H9 (cell line): ENCODE results near the gene CSNK1G1. TPM values are rescaled to one million over a fixed set of nuclear protein-coding genes. Genes with fewer than 3 reads are reported as not detected.

Experiments used
- DNase-seq: peaks from one replicate; pipeline ENCODE4 v3.0.0-alpha.2; 2017
- H2AFZ ChIP-seq: one replicate; pipeline ENCODE4 v1.6.1; 2013; ENCODE audit warnings: mild to moderate bottlenecking, low read length, control low read depth, moderate library complexity
- H2AK5ac ChIP-seq: 2 replicates; pipeline ENCODE4 v1.6.1; 2013; ENCODE audit warnings: low read length, control low read depth, mixed read lengths; ENCODE audit not compliant: insufficient read length
- H2BK120ac ChIP-seq: one replicate; pipeline ENCODE4 v1.6.1; 2013; ENCODE audit warnings: low read depth, mild to moderate bottlenecking, low read length, control low read depth, inconsistent platforms; ENCODE audit not compliant: poor library complexity, severe bottlenecking
- H2BK12ac ChIP-seq: 2 replicates; pipeline ENCODE4 v1.6.1; 2013; ENCODE audit warnings: low read length, control low read depth, mixed read lengths, low read depth; ENCODE audit not compliant: insufficient read length
- H2BK15ac ChIP-seq: 2 replicates; pipeline ENCODE4 v1.6.1; 2013; ENCODE audit warnings: low read depth, low read length, control low read depth
- H2BK20ac ChIP-seq: one replicate; pipeline ENCODE4 v1.6.1; 2013; ENCODE audit warnings: low read depth, mild to moderate bottlenecking, low read length, control low read depth, inconsistent platforms; ENCODE audit not compliant: poor library complexity, severe bottlenecking
- H2BK5ac ChIP-seq: 2 replicates; pipeline ENCODE4 v1.6.1; 2013; ENCODE audit warnings: low read length, control low read depth, mixed read lengths; ENCODE audit not compliant: insufficient read length
- H3K14ac ChIP-seq: 2 replicates; pipeline ENCODE4 v1.6.1; 2013; ENCODE audit warnings: low read length, control low read depth; ENCODE audit not compliant: insufficient read depth
- H3K18ac ChIP-seq: 2 replicates; pipeline ENCODE4 v1.6.1; 2013; ENCODE audit warnings: low read depth, mild to moderate bottlenecking, mixed read lengths, low read length, control low read depth; ENCODE audit not compliant: insufficient read length
- H3K23ac ChIP-seq: 2 replicates; pipeline ENCODE4 v1.6.1; 2013; ENCODE audit warnings: low read length, control low read depth, mixed read lengths, low read depth; ENCODE audit not compliant: insufficient read length
- H3K23me2 ChIP-seq: 2 replicates; pipeline ENCODE4 v1.6.1; 2013; ENCODE audit warnings: low read depth, mild to moderate bottlenecking, mixed read lengths, low read length, control low read depth; ENCODE audit not compliant: insufficient read length, poor library complexity, severe bottlenecking
- H3K27ac ChIP-seq: 2 replicates; pipeline ENCODE4 v1.5.1; 2013; ENCODE audit warnings: low read length, control low read depth, mixed read lengths, low read depth; ENCODE audit not compliant: insufficient read length
- H3K27me3 ChIP-seq: 2 replicates; pipeline ENCODE4 v1.6.1; 2013; ENCODE audit warnings: low read length, control low read depth, inconsistent platforms; ENCODE audit not compliant: insufficient read depth
- H3K4ac ChIP-seq: 2 replicates; pipeline ENCODE4 v1.6.1; 2013; ENCODE audit warnings: low read depth, mild to moderate bottlenecking, control low read depth, inconsistent platforms, low read length, moderate library complexity
- H3K4me1 ChIP-seq: 2 replicates; pipeline ENCODE4 v1.6.1; 2013; ENCODE audit warnings: low read length, control low read depth, inconsistent platforms; ENCODE audit not compliant: insufficient read depth
- H3K4me2 ChIP-seq: 2 replicates; pipeline ENCODE4 v1.6.1; 2013; ENCODE audit warnings: low read length, control low read depth, mixed read lengths; ENCODE audit not compliant: insufficient read length, insufficient read depth
- H3K56ac ChIP-seq: 2 replicates; pipeline ENCODE4 v1.6.1; 2013; ENCODE audit warnings: low read depth, mild to moderate bottlenecking, mixed read lengths, low read length, control low read depth; ENCODE audit not compliant: insufficient read length
- H3K79me1 ChIP-seq: 2 replicates; pipeline ENCODE4 v1.6.1; 2013; ENCODE audit warnings: low read depth, mild to moderate bottlenecking, moderate library complexity, low read length, control low read depth, inconsistent platforms; ENCODE audit not compliant: insufficient read depth, poor library complexity, severe bottlenecking
- H3K79me2 ChIP-seq: 2 replicates; pipeline ENCODE4 v1.6.1; 2013; ENCODE audit warnings: low read length, control low read depth, inconsistent platforms; ENCODE audit not compliant: insufficient read depth
- H3K9ac ChIP-seq: 2 replicates; pipeline ENCODE4 v1.6.1; 2013; ENCODE audit warnings: low read length, control low read depth, mixed read lengths; ENCODE audit not compliant: insufficient read length; ENCODE audit errors: extremely low read depth
- H3K9me3 ChIP-seq: one replicate; pipeline ENCODE4 v1.6.1; 2013; ENCODE audit warnings: low read depth, low read length, inconsistent platforms; ENCODE audit not compliant: control insufficient read depth
- H3T11ph ChIP-seq: one replicate; pipeline ENCODE4 v1.6.1; 2013; ENCODE audit warnings: mild to moderate bottlenecking, low read length, control low read depth, inconsistent platforms
- H4K20me1 ChIP-seq: one replicate; pipeline ENCODE4 v1.6.1; 2013; ENCODE audit not compliant: control insufficient read depth, insufficient read length, insufficient read depth
- H4K5ac ChIP-seq: 2 replicates; pipeline ENCODE4 v1.6.1; 2013; ENCODE audit warnings: low read depth, mild to moderate bottlenecking, mixed read lengths, low read length, control low read depth; ENCODE audit not compliant: insufficient read length
- H4K8ac ChIP-seq: replicated peaks from 2 replicates; pipeline ENCODE4 v1.6.1; 2013; ENCODE audit warnings: low read length, control low read depth, mixed read lengths, low read depth; ENCODE audit not compliant: insufficient read length
- H4K91ac ChIP-seq: 2 replicates; pipeline ENCODE4 v1.6.1; 2013; ENCODE audit warnings: low read depth, mild to moderate bottlenecking, moderate library complexity, mixed read lengths, low read length, control low read depth; ENCODE audit not compliant: insufficient read length
- H3K27ac Mint-ChIP-seq, 3 experiments: 2 replicates in 2 of 3; 3 replicates in 1 of 3; pipeline ENCODE4 v1.8.0; 2020 to 2021; ENCODE audit warnings: mixed read lengths in 3 of 3, mild to moderate bottlenecking in 1 of 3, moderate library complexity in 1 of 3
- H3K27me3 Mint-ChIP-seq: 2 replicates; pipeline ENCODE4 v1.8.0; 2021; ENCODE audit warnings: low read depth, mild to moderate bottlenecking, moderate library complexity, mixed read lengths
- H3K36me3 Mint-ChIP-seq, 3 experiments: 2 replicates in 2 of 3; 3 replicates in 1 of 3; pipeline ENCODE4 v1.8.0; 2020 to 2021; ENCODE audit warnings: low read depth in 3 of 3, mixed read lengths in 3 of 3; ENCODE audit not compliant: insufficient read depth in 1 of 3
- H3K4me1 Mint-ChIP-seq, 2 experiments: 2 replicates each; pipeline ENCODE4 v1.8.0; 2020; ENCODE audit warnings: mixed read lengths in 2 of 2
- H3K4me3 Mint-ChIP-seq, 2 experiments: 2 replicates in 1 of 2; 3 replicates in 1 of 2; pipeline ENCODE4 v1.8.0; 2020 to 2021; ENCODE audit warnings: mild to moderate bottlenecking in 2 of 2, mixed read lengths in 2 of 2, moderate library complexity in 1 of 2
- H3K9me3 Mint-ChIP-seq, 2 experiments: 2 replicates in 1 of 2; 3 replicates in 1 of 2; pipeline ENCODE4 v1.8.0; 2020; ENCODE audit warnings: mild to moderate bottlenecking in 2 of 2, mixed read lengths in 2 of 2, moderate library complexity in 1 of 2
- CTCF ChIP-seq: fragments of 200-600 bp; sonication (generic); conservative IDR thresholded peaks from 3 replicates; pipeline ENCODE4 v1.8.0; 2021; ENCODE audit warnings: antibody characterized with exemption, mild to moderate bottlenecking
- WGBS: extraction: QIAGEN DNeasy Blood & Tissue Kit; methylation state at CpG from one replicate; pipeline ENCODE4 v1.1.7; 2013; ENCODE audit warnings: missing lambda C conversion rate, low lambda C conversion rate, mixed read lengths; ENCODE audit not compliant: insufficient read length; ENCODE audit errors: extremely low coverage; 5-methylcytosine and 5-hydroxymethylcytosine counted together
- total RNA-seq: library from RNA; stranded (reverse); gene quantifications from 2 replicates; pipeline ENCODE4 v1.2.1, GENCODE V29; 2021

CSNK1G1 gene
- total RNA-seq, 1 experiment from 2014 or later = 17.1 TPM

DNA sequence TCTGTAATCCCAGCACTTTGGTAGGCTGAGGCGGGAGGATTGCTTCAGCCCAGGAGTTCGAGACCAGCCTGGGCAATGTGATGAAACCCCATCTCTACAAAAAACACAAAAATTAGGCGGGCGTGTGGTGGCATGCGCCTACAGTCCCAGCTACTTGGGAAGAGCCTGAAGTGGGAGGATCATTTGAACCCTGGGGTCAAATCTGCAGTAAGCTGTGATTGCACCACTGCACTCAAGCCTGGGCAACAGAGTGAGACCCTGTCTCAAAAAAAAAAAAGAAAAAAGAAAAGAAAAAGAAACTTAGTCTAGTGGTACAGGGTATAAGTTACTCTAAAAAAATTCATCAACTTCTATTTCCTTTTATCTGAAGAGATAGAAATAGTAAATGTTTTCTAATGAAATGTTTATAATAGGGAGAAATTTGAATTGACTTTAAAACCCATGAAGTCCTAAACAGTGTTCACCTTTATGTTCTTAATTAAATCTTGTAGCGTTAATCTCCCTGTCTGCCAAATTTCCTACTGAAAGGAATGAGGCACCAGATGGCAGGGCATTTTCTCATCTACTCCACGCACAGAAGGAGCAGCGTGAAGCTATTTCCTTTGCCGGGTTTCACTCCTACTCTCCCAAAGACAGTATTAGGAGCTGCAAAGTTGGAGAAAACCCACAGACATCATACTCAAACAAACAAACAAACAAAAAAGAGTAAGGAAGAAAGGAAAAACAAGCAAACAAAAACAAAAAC, 23.4 kb upstream of the CSNK1G1 start:
- Histone ChIP-seq H2AK5ac (no peak overlapping the region), H3K27me3 (no peaks in the 10 kb centered on the region), H3K4me1 (no peaks in the 10 kb centered on the region), H3K23me2 (no peaks in the 10 kb centered on the region), H3K9me3 (no peaks in the 10 kb centered on the region), H3K14ac (no peak overlapping the region), H2BK5ac (no peak overlapping the region), H3K4me2 (no peak overlapping the region), H4K91ac (no peak overlapping the region), H2BK20ac (no peak overlapping the region), H3K18ac (no peak overlapping the region), H3K79me2 (no peaks in the 10 kb centered on the region), H3K23ac (no peak overlapping the region), H2BK12ac (no peak overlapping the region), H2AFZ (no peak overlapping the region), H3T11ph (no peak overlapping the region), H3K9ac (peak overlapping the region; percentile 50), H4K5ac (no peak overlapping the region), H4K8ac (no peak overlapping the region), H3K56ac (no peak overlapping the region), H3K27ac (no peak overlapping the region), H3K4ac (no peak overlapping the region), H4K20me1 (no peaks in the 10 kb centered on the region), H2BK120ac (no peak overlapping the region), H3K79me1 (peaks cover 3% of the 10 kb centered on the region), H2BK15ac (no peak overlapping the region)
- DNase-seq = no peak
- Mint-ChIP-seq H3K36me3 (peaks cover 15 to 31% (median 27%) of the 10 kb centered on the region in 3 experiments), H3K9me3 (no peaks in the 10 kb centered on the region), H3K4me3 (peak overlapping the region; percentile 91 to 95), H3K27ac (peak overlapping the region; percentile 24 to 71 (median 65); a peak in 3 of 7 replicates), H3K27me3 (no peaks in the 10 kb centered on the region), H3K4me1 (peaks cover 10 to 19% of the 10 kb centered on the region in 2 experiments)
- TF ChIP-seq CTCF = no peak
- no CpG with 5 or more reads among the region's 9 CpGs for WGBS
